H9 (cell line): ENCODE results near the gene HEBP2. TPM values are rescaled to one million over a fixed set of nuclear protein-coding genes. Genes with fewer than 3 reads are reported as not detected.

Experiments used
- DNase-seq: peaks from one replicate; pipeline ENCODE4 v3.0.0-alpha.2; 2017
- H2AFZ ChIP-seq: one replicate; pipeline ENCODE4 v1.6.1; 2013; ENCODE audit warnings: mild to moderate bottlenecking, low read length, control low read depth, moderate library complexity
- H2AK5ac ChIP-seq: 2 replicates; pipeline ENCODE4 v1.6.1; 2013; ENCODE audit warnings: low read length, control low read depth, mixed read lengths; ENCODE audit not compliant: insufficient read length
- H2BK120ac ChIP-seq: one replicate; pipeline ENCODE4 v1.6.1; 2013; ENCODE audit warnings: low read depth, mild to moderate bottlenecking, low read length, control low read depth, inconsistent platforms; ENCODE audit not compliant: poor library complexity, severe bottlenecking
- H2BK12ac ChIP-seq: 2 replicates; pipeline ENCODE4 v1.6.1; 2013; ENCODE audit warnings: low read length, control low read depth, mixed read lengths, low read depth; ENCODE audit not compliant: insufficient read length
- H2BK15ac ChIP-seq: 2 replicates; pipeline ENCODE4 v1.6.1; 2013; ENCODE audit warnings: low read depth, low read length, control low read depth
- H2BK20ac ChIP-seq: one replicate; pipeline ENCODE4 v1.6.1; 2013; ENCODE audit warnings: low read depth, mild to moderate bottlenecking, low read length, control low read depth, inconsistent platforms; ENCODE audit not compliant: poor library complexity, severe bottlenecking
- H2BK5ac ChIP-seq: 2 replicates; pipeline ENCODE4 v1.6.1; 2013; ENCODE audit warnings: low read length, control low read depth, mixed read lengths; ENCODE audit not compliant: insufficient read length
- H3K14ac ChIP-seq: 2 replicates; pipeline ENCODE4 v1.6.1; 2013; ENCODE audit warnings: low read length, control low read depth; ENCODE audit not compliant: insufficient read depth
- H3K18ac ChIP-seq: 2 replicates; pipeline ENCODE4 v1.6.1; 2013; ENCODE audit warnings: low read depth, mild to moderate bottlenecking, mixed read lengths, low read length, control low read depth; ENCODE audit not compliant: insufficient read length
- H3K23ac ChIP-seq: 2 replicates; pipeline ENCODE4 v1.6.1; 2013; ENCODE audit warnings: low read length, control low read depth, mixed read lengths, low read depth; ENCODE audit not compliant: insufficient read length
- H3K23me2 ChIP-seq: 2 replicates; pipeline ENCODE4 v1.6.1; 2013; ENCODE audit warnings: low read depth, mild to moderate bottlenecking, mixed read lengths, low read length, control low read depth; ENCODE audit not compliant: insufficient read length, poor library complexity, severe bottlenecking
- H3K27ac ChIP-seq: 2 replicates; pipeline ENCODE4 v1.5.1; 2013; ENCODE audit warnings: low read length, control low read depth, mixed read lengths, low read depth; ENCODE audit not compliant: insufficient read length
- H3K27me3 ChIP-seq: 2 replicates; pipeline ENCODE4 v1.6.1; 2013; ENCODE audit warnings: low read length, control low read depth, inconsistent platforms; ENCODE audit not compliant: insufficient read depth
- H3K4ac ChIP-seq: 2 replicates; pipeline ENCODE4 v1.6.1; 2013; ENCODE audit warnings: low read depth, mild to moderate bottlenecking, control low read depth, inconsistent platforms, low read length, moderate library complexity
- H3K4me1 ChIP-seq: 2 replicates; pipeline ENCODE4 v1.6.1; 2013; ENCODE audit warnings: low read length, control low read depth, inconsistent platforms; ENCODE audit not compliant: insufficient read depth
- H3K4me2 ChIP-seq: 2 replicates; pipeline ENCODE4 v1.6.1; 2013; ENCODE audit warnings: low read length, control low read depth, mixed read lengths; ENCODE audit not compliant: insufficient read length, insufficient read depth
- H3K56ac ChIP-seq: 2 replicates; pipeline ENCODE4 v1.6.1; 2013; ENCODE audit warnings: low read depth, mild to moderate bottlenecking, mixed read lengths, low read length, control low read depth; ENCODE audit not compliant: insufficient read length
- H3K79me1 ChIP-seq: 2 replicates; pipeline ENCODE4 v1.6.1; 2013; ENCODE audit warnings: low read depth, mild to moderate bottlenecking, moderate library complexity, low read length, control low read depth, inconsistent platforms; ENCODE audit not compliant: insufficient read depth, poor library complexity, severe bottlenecking
- H3K79me2 ChIP-seq: 2 replicates; pipeline ENCODE4 v1.6.1; 2013; ENCODE audit warnings: low read length, control low read depth, inconsistent platforms; ENCODE audit not compliant: insufficient read depth
- H3K9ac ChIP-seq: 2 replicates; pipeline ENCODE4 v1.6.1; 2013; ENCODE audit warnings: low read length, control low read depth, mixed read lengths; ENCODE audit not compliant: insufficient read length; ENCODE audit errors: extremely low read depth
- H3K9me3 ChIP-seq: one replicate; pipeline ENCODE4 v1.6.1; 2013; ENCODE audit warnings: low read depth, low read length, inconsistent platforms; ENCODE audit not compliant: control insufficient read depth
- H3T11ph ChIP-seq: one replicate; pipeline ENCODE4 v1.6.1; 2013; ENCODE audit warnings: mild to moderate bottlenecking, low read length, control low read depth, inconsistent platforms
- H4K20me1 ChIP-seq: one replicate; pipeline ENCODE4 v1.6.1; 2013; ENCODE audit not compliant: control insufficient read depth, insufficient read length, insufficient read depth
- H4K5ac ChIP-seq: 2 replicates; pipeline ENCODE4 v1.6.1; 2013; ENCODE audit warnings: low read depth, mild to moderate bottlenecking, mixed read lengths, low read length, control low read depth; ENCODE audit not compliant: insufficient read length
- H4K8ac ChIP-seq: replicated peaks from 2 replicates; pipeline ENCODE4 v1.6.1; 2013; ENCODE audit warnings: low read length, control low read depth, mixed read lengths, low read depth; ENCODE audit not compliant: insufficient read length
- H4K91ac ChIP-seq: 2 replicates; pipeline ENCODE4 v1.6.1; 2013; ENCODE audit warnings: low read depth, mild to moderate bottlenecking, moderate library complexity, mixed read lengths, low read length, control low read depth; ENCODE audit not compliant: insufficient read length
- H3K27ac Mint-ChIP-seq, 3 experiments: 2 replicates in 2 of 3; 3 replicates in 1 of 3; pipeline ENCODE4 v1.8.0; 2020 to 2021; ENCODE audit warnings: mixed read lengths in 3 of 3, mild to moderate bottlenecking in 1 of 3, moderate library complexity in 1 of 3
- H3K27me3 Mint-ChIP-seq: 2 replicates; pipeline ENCODE4 v1.8.0; 2021; ENCODE audit warnings: low read depth, mild to moderate bottlenecking, moderate library complexity, mixed read lengths
- H3K36me3 Mint-ChIP-seq, 3 experiments: 2 replicates in 2 of 3; 3 replicates in 1 of 3; pipeline ENCODE4 v1.8.0; 2020 to 2021; ENCODE audit warnings: low read depth in 3 of 3, mixed read lengths in 3 of 3; ENCODE audit not compliant: insufficient read depth in 1 of 3
- H3K4me1 Mint-ChIP-seq, 2 experiments: 2 replicates each; pipeline ENCODE4 v1.8.0; 2020; ENCODE audit warnings: mixed read lengths in 2 of 2
- H3K4me3 Mint-ChIP-seq, 2 experiments: 2 replicates in 1 of 2; 3 replicates in 1 of 2; pipeline ENCODE4 v1.8.0; 2020 to 2021; ENCODE audit warnings: mild to moderate bottlenecking in 2 of 2, mixed read lengths in 2 of 2, moderate library complexity in 1 of 2
- H3K9me3 Mint-ChIP-seq, 2 experiments: 2 replicates in 1 of 2; 3 replicates in 1 of 2; pipeline ENCODE4 v1.8.0; 2020; ENCODE audit warnings: mild to moderate bottlenecking in 2 of 2, mixed read lengths in 2 of 2, moderate library complexity in 1 of 2
- WGBS: extraction: QIAGEN DNeasy Blood & Tissue Kit; methylation state at CpG from one replicate; pipeline ENCODE4 v1.1.7; 2013; ENCODE audit warnings: missing lambda C conversion rate, low lambda C conversion rate, mixed read lengths; ENCODE audit not compliant: insufficient read length; ENCODE audit errors: extremely low coverage; 5-methylcytosine and 5-hydroxymethylcytosine counted together
- total RNA-seq: library from RNA; stranded (reverse); gene quantifications from 2 replicates; pipeline ENCODE4 v1.2.1, GENCODE V29; 2021
- TF ChIP-seq, protein P1 (sequence below): fragments of 200-600 bp; sonication (generic); conservative IDR thresholded peaks from 3 replicates; pipeline ENCODE4 v1.8.0; 2021; ENCODE audit warnings: antibody characterized with exemption, mild to moderate bottlenecking

Gene HEBP2
- total RNA-seq, 1 experiment from 2014 or later = 57.8 TPM

- no CpG with 5 or more reads among the region's 2 CpGs for WGBS
- no peaks in the 10 kb centered on the region for H3K79me1 ChIP-seq
- no peak overlapping the region for H3K4ac ChIP-seq
- H3T11ph ChIP-seq = no peak overlapping the region
- H3K23me2 ChIP-seq = peaks cover 17% of the 10 kb centered on the region
- H4K91ac ChIP-seq = no peak overlapping the region
- no peak overlapping the region for H2BK5ac ChIP-seq
- Mint-ChIP-seq H3K36me3 (peaks cover 9 to 53% (median 53%) of the 10 kb centered on the region in 3 experiments; a peak in 6 of 7 replicates), H3K27ac (no peak overlapping the region), H3K4me3 (no peak overlapping the region), H3K27me3 (no peaks in the 10 kb centered on the region; the same call in 1 of the 2 replicates), H3K4me1 (peaks cover 4 to 10% of the 10 kb centered on the region in 2 experiments), H3K9me3 (no peaks in the 10 kb centered on the region; a peak in 1 of 5 replicates)
- no peak overlapping the region for H2AFZ ChIP-seq
- H3K4me1 ChIP-seq = no peaks in the 10 kb centered on the region
- H3K56ac ChIP-seq = no peak overlapping the region
- H4K20me1 ChIP-seq = no peaks in the 10 kb centered on the region
- no peak overlapping the region for H2BK12ac ChIP-seq
- no peak overlapping the region for H3K4me2 ChIP-seq
- no peak overlapping the region for H4K5ac ChIP-seq
- H3K27ac ChIP-seq = no peak overlapping the region
- H2BK15ac ChIP-seq = no peak overlapping the region
- H4K8ac ChIP-seq = no peak overlapping the region
- no peak overlapping the region for H3K9ac ChIP-seq
- no peak overlapping the region for H3K23ac ChIP-seq
- H3K79me2 ChIP-seq = no peaks in the 10 kb centered on the region
- no peak overlapping the region for H3K14ac ChIP-seq
- H2AK5ac ChIP-seq = no peak overlapping the region
- H3K18ac ChIP-seq = no peak overlapping the region
- no peak overlapping the region for H2BK20ac ChIP-seq
- TF ChIP-seq, protein P1, sequence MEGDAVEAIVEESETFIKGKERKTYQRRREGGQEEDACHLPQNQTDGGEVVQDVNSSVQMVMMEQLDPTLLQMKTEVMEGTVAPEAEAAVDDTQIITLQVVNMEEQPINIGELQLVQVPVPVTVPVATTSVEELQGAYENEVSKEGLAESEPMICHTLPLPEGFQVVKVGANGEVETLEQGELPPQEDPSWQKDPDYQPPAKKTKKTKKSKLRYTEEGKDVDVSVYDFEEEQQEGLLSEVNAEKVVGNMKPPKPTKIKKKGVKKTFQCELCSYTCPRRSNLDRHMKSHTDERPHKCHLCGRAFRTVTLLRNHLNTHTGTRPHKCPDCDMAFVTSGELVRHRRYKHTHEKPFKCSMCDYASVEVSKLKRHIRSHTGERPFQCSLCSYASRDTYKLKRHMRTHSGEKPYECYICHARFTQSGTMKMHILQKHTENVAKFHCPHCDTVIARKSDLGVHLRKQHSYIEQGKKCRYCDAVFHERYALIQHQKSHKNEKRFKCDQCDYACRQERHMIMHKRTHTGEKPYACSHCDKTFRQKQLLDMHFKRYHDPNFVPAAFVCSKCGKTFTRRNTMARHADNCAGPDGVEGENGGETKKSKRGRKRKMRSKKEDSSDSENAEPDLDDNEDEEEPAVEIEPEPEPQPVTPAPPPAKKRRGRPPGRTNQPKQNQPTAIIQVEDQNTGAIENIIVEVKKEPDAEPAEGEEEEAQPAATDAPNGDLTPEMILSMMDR = no peak
- H3K9me3 ChIP-seq = no peaks in the 10 kb centered on the region
- DNase-seq = no peak
- H2BK120ac ChIP-seq = no peak overlapping the region
- H3K27me3 ChIP-seq = no peaks in the 10 kb centered on the region
These were observed 2.4 kb downstream of the HEBP2 start for GRCh38 chr6:138406443-138406842.
